SK-N-SH treated with all-trans-retinoic acid at 6 μM for 48 hours (cell line): Measurements from ENCODE around the gene SPRR5.

ENCODE experiments used
- ATAC-seq: fragments of 200-7000 bp; cut with Tn5 transposase; 3 replicates; pipeline ENCODE4 v1.9.1; 2020; ENCODE audit warnings: mild to moderate bottlenecking, moderate library complexity
- ARNTL ChIP-seq: fragments of 450-650 bp; formaldehyde crosslinking; IDR thresholded peaks from 2 replicates; pipeline ENCODE4 v1.5.0; 2020; ENCODE audit warnings: low read depth, mild to moderate bottlenecking, moderate library complexity, borderline replicate concordance
- BACH2 ChIP-seq: fragments of 250-450 bp; sonication (Bioruptor Pico); IDR thresholded peaks from 2 replicates; pipeline ENCODE4 v1.9.0; 2021; ENCODE audit warnings: mild to moderate bottlenecking, borderline replicate concordance
- ESRRG ChIP-seq: fragments of 250-450 bp; sonication (Bioruptor Pico); IDR thresholded peaks from 2 replicates; pipeline ENCODE4 v1.6.1; 2021; ENCODE audit warnings: mild to moderate bottlenecking
- GLIS3 ChIP-seq: fragments of 250-450 bp; sonication (Bioruptor Pico); IDR thresholded peaks from 2 replicates; pipeline ENCODE4 v1.5.0; 2020; ENCODE audit warnings: mild to moderate bottlenecking, moderate library complexity
- ISL1 ChIP-seq: fragments of 250-450 bp; sonication (Bioruptor Pico); IDR thresholded peaks from 2 replicates; pipeline ENCODE4 v2.1.2; 2022; ENCODE audit warnings: mild to moderate bottlenecking, moderate library complexity
- OSR1 ChIP-seq: fragments of 250-450 bp; sonication (Bioruptor Pico); IDR thresholded peaks from 2 replicates; pipeline ENCODE4 v1.8.0; 2022; ENCODE audit warnings: moderate library complexity, mild to moderate bottlenecking, inconsistent platforms
- PPARA ChIP-seq: fragments of 250-450 bp; sonication (Bioruptor Pico); IDR thresholded peaks from 2 replicates; pipeline ENCODE4 v1.5.0; 2020; ENCODE audit warnings: mild to moderate bottlenecking, borderline replicate concordance
- RARB ChIP-seq: fragments of 250-450 bp; sonication (Bioruptor Pico); IDR thresholded peaks from 2 replicates; pipeline ENCODE4 v1.8.0; 2021; ENCODE audit warnings: mild to moderate bottlenecking, moderate library complexity
- TCF4 ChIP-seq: fragments of 250-450 bp; sonication (Bioruptor Pico); IDR thresholded peaks from 2 replicates; pipeline ENCODE4 v1.8.0; 2021; ENCODE audit warnings: mild to moderate bottlenecking, moderate library complexity, borderline replicate concordance
- TOX ChIP-seq: fragments of 250-450 bp; sonication (Bioruptor Pico); IDR thresholded peaks from 2 replicates; pipeline ENCODE4 v1.8.0; 2021; ENCODE audit warnings: mild to moderate bottlenecking, moderate library complexity, borderline replicate concordance
- ZFP3 ChIP-seq: fragments of 250-450 bp; sonication (Bioruptor Pico); IDR thresholded peaks from 2 replicates; pipeline ENCODE4 v1.5.0; 2020; ENCODE audit warnings: mild to moderate bottlenecking, moderate library complexity
- ZFP30 ChIP-seq: fragments of 450-650 bp; formaldehyde crosslinking; IDR thresholded peaks from 2 replicates; pipeline ENCODE4 v1.5.0; 2022; ENCODE audit warnings: mild to moderate bottlenecking, moderate library complexity
- ZNF565 ChIP-seq: fragments of 450-650 bp; formaldehyde crosslinking; conservative IDR thresholded peaks from 2 replicates; pipeline ENCODE4 v1.5.0; 2020; ENCODE audit warnings: low read depth, mild to moderate bottlenecking, moderate library complexity
- ZNF8 ChIP-seq: fragments of 450-650 bp; formaldehyde crosslinking; IDR thresholded peaks from 2 replicates; pipeline ENCODE4 v1.5.0; 2020; ENCODE audit warnings: mild to moderate bottlenecking, moderate library complexity
- TF ChIP-seq, protein P1 (sequence below): fragments of 250-450 bp; sonication (Bioruptor Pico); IDR thresholded peaks from 2 replicates; pipeline ENCODE4 v1.5.1; 2020; ENCODE audit warnings: low read depth, mild to moderate bottlenecking, moderate library complexity
- TF ChIP-seq, protein P2 (sequence below): fragments of 250-450 bp; sonication (Bioruptor Pico); IDR thresholded peaks from 2 replicates; pipeline ENCODE4 v1.5.1; 2021; ENCODE audit warnings: mild to moderate bottlenecking, moderate library complexity
- TF ChIP-seq, protein P3 (sequence below): fragments of 250-450 bp; sonication (Bioruptor Pico); IDR thresholded peaks from 2 replicates; pipeline ENCODE4 v1.5.0; 2020; ENCODE audit warnings: mild to moderate bottlenecking, moderate library complexity
- TF ChIP-seq, protein P4 (sequence below): fragments of 250-450 bp; sonication (Bioruptor Pico); IDR thresholded peaks from 2 replicates; pipeline ENCODE4 v1.8.0; 2020; ENCODE audit warnings: mild to moderate bottlenecking, moderate library complexity, borderline replicate concordance
- TF ChIP-seq, protein P5 (sequence below): fragments of 250-450 bp; sonication (Bioruptor Pico); IDR thresholded peaks from 2 replicates; pipeline ENCODE4 v1.8.0; 2021; ENCODE audit warnings: low read depth, mild to moderate bottlenecking, moderate library complexity, borderline replicate concordance

SPRR5 gene

DNA sequence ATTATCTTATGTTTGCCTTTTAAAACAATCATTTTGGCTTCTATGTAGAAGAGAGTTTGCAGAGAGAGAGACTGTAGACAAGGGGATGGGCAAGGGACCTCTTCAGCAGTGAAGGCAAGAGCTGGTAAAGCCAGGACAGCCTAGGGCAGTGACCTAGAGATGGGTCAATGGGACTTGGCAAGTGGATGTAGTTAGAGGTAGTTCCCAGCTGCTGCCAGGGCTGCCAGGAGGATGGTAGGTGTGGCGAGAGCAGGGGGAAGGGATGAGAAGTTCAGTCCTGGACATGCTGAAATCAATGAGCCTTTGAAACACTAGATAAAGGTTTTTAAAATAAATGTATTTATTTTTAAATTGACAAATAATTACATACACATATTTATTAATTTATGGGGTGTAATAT, 6.4 kb upstream of the SPRR5 start:
- TF ChIP-seq BACH2 (CRISPR knock-in tag) (no peak), TOX (no peak), ESRRG (CRISPR knock-in tag) (no peak), ZFP3 (CRISPR knock-in tag) (no peak), ZNF565 (CRISPR knock-in tag) (no peak), PPARA (CRISPR knock-in tag) (no peak), ZNF8 (CRISPR knock-in tag) (no peak), ZFP30 (CRISPR knock-in tag) (no peak), RARB (CRISPR knock-in tag) (no peak), ARNTL (CRISPR knock-in tag) (no peak), TCF4 (no peak), OSR1 (no peak), ISL1 (no peak), GLIS3 (CRISPR knock-in tag) (no peak)
- TF ChIP-seq, protein P1, sequence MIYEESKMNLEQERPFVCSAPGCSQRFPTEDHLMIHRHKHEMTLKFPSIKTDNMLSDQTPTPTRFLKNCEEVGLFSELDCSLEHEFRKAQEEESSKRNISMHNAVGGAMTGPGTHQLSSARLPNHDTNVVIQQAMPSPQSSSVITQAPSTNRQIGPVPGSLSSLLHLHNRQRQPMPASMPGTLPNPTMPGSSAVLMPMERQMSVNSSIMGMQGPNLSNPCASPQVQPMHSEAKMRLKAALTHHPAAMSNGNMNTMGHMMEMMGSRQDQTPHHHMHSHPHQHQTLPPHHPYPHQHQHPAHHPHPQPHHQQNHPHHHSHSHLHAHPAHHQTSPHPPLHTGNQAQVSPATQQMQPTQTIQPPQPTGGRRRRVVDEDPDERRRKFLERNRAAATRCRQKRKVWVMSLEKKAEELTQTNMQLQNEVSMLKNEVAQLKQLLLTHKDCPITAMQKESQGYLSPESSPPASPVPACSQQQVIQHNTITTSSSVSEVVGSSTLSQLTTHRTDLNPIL (CRISPR knock-in tag) = no peak
- TF ChIP-seq, protein P2, sequence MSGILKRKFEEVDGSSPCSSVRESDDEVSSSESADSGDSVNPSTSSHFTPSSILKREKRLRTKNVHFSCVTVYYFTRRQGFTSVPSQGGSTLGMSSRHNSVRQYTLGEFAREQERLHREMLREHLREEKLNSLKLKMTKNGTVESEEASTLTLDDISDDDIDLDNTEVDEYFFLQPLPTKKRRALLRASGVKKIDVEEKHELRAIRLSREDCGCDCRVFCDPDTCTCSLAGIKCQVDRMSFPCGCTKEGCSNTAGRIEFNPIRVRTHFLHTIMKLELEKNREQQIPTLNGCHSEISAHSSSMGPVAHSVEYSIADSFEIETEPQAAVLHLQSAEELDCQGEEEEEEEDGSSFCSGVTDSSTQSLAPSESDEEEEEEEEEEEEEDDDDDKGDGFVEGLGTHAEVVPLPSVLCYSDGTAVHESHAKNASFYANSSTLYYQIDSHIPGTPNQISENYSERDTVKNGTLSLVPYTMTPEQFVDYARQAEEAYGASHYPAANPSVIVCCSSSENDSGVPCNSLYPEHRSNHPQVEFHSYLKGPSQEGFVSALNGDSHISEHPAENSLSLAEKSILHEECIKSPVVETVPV (CRISPR knock-in tag) = no peak
- TF ChIP-seq, protein P3, sequence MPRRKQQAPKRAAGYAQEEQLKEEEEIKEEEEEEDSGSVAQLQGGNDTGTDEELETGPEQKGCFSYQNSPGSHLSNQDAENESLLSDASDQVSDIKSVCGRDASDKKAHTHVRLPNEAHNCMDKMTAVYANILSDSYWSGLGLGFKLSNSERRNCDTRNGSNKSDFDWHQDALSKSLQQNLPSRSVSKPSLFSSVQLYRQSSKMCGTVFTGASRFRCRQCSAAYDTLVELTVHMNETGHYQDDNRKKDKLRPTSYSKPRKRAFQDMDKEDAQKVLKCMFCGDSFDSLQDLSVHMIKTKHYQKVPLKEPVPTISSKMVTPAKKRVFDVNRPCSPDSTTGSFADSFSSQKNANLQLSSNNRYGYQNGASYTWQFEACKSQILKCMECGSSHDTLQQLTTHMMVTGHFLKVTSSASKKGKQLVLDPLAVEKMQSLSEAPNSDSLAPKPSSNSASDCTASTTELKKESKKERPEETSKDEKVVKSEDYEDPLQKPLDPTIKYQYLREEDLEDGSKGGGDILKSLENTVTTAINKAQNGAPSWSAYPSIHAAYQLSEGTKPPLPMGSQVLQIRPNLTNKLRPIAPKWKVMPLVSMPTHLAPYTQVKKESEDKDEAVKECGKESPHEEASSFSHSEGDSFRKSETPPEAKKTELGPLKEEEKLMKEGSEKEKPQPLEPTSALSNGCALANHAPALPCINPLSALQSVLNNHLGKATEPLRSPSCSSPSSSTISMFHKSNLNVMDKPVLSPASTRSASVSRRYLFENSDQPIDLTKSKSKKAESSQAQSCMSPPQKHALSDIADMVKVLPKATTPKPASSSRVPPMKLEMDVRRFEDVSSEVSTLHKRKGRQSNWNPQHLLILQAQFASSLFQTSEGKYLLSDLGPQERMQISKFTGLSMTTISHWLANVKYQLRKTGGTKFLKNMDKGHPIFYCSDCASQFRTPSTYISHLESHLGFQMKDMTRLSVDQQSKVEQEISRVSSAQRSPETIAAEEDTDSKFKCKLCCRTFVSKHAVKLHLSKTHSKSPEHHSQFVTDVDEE = no peak
- TF ChIP-seq, protein P4, sequence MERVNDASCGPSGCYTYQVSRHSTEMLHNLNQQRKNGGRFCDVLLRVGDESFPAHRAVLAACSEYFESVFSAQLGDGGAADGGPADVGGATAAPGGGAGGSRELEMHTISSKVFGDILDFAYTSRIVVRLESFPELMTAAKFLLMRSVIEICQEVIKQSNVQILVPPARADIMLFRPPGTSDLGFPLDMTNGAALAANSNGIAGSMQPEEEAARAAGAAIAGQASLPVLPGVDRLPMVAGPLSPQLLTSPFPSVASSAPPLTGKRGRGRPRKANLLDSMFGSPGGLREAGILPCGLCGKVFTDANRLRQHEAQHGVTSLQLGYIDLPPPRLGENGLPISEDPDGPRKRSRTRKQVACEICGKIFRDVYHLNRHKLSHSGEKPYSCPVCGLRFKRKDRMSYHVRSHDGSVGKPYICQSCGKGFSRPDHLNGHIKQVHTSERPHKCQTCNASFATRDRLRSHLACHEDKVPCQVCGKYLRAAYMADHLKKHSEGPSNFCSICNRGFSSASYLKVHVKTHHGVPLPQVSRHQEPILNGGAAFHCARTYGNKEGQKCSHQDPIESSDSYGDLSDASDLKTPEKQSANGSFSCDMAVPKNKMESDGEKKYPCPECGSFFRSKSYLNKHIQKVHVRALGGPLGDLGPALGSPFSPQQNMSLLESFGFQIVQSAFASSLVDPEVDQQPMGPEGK = no peak
- TF ChIP-seq, protein P5, sequence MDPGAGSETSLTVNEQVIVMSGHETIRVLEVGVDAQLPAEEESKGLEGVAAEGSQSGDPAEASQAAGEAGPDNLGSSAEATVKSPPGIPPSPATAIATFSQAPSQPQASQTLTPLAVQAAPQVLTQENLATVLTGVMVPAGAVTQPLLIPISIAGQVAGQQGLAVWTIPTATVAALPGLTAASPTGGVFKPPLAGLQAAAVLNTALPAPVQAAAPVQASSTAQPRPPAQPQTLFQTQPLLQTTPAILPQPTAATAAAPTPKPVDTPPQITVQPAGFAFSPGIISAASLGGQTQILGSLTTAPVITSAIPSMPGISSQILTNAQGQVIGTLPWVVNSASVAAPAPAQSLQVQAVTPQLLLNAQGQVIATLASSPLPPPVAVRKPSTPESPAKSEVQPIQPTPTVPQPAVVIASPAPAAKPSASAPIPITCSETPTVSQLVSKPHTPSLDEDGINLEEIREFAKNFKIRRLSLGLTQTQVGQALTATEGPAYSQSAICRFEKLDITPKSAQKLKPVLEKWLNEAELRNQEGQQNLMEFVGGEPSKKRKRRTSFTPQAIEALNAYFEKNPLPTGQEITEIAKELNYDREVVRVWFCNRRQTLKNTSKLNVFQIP (CRISPR knock-in tag) = no peak

DNA sequence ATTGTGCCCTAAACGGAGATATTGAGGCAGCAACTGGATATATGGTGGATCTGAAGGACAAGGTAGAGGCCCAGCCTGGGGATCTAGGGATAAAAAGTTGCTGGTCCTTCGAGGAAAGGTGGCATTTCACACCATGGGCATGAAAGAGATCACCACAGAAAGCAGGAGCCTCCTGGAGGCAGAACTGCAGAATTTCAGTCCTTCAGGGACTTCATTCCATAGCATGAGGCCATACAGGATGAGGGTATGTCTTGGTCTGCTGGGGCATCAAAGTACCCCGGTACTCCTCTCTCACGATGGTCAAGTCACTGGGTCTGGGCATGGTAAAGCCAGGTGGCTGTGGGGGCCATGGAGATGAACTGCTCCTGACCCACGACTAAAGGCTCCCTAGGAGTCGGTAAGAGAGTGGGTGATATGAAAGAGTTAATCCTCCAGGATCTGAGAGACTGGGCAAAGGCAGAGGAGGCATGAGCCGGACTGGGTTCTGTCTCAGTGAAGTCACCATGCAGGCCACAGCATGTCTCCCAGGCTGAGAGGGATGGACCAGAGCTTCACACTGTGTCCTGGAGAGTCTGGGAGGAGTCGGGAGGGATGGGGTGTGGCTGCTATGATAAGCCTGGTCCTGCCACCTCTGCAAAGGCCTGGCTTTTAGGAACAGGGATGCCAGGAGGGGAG, 5.8 kb upstream of the SPRR5 start:
- ATAC-seq = peak; percentile 58; the same call in 2 of the 3 replicates

More for the DNA sequence above, 6.4 kb upstream of the SPRR5 start:
- no peak for ATAC-seq

More for the DNA sequence above, 5.8 kb upstream of the SPRR5 start:
- TF ChIP-seq, protein P5 (CRISPR knock-in tag) = no peak
- TF ChIP-seq BACH2 (CRISPR knock-in tag) (no peak), TOX (no peak), ESRRG (CRISPR knock-in tag) (no peak)
- TF ChIP-seq, protein P3 = no peak
